ENCODE results near the gene METTL16.

METTL16 gene

DNA sequence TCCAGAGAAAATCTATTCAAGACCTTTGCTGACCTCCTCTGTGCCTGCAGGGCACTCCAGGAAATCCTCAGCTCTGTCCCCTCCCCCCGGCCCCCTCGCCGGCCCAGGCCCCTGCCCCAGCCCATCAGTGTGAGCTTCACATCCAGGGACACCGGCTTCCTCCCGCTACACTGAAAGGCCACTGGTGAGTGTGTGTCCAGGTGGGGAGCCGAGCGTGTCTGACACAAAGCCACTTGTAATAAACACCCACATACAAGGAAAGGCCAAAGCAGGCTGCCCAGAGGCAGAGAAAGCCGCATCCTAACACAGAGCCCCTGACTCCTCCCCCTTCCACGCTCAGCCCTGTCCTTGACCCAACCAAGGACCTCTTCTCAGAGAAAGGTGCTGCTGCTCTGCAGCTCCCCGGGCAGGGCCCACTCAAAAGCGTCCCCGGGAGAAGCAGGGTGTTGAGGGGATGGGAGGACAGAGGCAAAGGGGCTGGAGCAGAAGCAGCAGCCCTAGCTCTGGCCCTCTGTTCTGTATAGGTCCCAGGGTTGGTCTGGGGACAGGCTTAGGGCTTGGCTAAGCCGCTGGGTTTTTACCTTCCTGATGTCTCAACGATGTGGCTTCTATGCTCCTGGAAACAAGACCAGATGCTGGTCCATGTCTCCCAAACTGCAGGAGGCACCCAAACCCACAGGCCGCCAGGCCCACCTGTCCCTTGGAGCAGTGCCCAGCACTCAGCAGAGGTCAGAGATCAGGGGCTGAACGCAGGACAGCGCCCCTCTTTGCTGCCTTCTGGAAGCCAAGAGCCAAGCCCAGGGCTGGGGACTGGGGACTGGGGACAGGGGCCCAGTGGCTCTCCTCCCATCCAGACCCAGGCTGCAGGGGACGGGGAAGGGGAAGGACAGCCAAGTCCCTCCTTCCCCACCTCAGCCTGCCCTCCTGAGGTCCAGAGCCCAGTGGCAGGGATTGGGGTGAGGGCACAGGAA lies 126.2 kb downstream of the METTL16 start:
- DNase-seq (ENCODE audit: extremely low read depth in 1 of 2, low read depth in 1 of 2), result no peak

DNA sequence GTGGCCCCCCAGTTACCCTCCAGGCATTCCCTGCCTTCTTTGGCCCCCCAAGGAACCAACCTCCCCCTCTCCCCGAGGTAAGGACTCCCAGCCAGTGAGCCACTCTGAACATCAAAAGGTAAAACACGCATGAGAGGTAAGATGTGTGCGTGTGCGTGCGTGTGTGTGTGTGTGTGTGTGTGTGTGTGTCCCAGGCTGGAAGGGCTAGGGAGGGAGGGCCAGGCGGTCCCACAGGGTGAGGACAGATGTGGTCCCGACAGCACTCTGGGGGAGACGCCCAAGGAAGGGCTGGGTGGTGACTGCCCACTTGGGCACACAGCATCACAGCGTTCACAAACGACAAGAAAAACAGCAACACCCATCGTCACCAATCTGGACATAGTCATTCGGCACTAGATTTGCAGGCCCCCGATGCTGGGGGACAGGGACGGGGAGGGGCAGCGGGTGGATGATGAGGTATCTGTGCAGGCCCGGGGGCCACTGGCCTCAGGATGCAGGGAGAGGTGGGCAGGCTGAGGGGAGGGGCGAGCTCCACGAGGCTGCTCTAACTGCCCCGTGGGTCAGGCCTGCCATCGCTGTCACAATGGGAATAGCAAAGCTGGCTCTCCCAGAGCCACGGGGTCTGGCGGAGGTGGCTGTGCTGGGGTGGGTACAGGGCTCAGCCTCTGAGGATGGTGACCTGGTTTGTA lies 127.1 kb downstream of the METTL16 start:
- DNase-seq (ENCODE audit: extremely low read depth in 1 of 2, low read depth in 1 of 2), result no peak

- no peak for DNase-seq (ENCODE audit: extremely low read depth in 1 of 2, low read depth in 1 of 2)
These were observed 128.0 kb downstream of the METTL16 start for GRCh38 chr17:2383628-2384167.

DNA sequence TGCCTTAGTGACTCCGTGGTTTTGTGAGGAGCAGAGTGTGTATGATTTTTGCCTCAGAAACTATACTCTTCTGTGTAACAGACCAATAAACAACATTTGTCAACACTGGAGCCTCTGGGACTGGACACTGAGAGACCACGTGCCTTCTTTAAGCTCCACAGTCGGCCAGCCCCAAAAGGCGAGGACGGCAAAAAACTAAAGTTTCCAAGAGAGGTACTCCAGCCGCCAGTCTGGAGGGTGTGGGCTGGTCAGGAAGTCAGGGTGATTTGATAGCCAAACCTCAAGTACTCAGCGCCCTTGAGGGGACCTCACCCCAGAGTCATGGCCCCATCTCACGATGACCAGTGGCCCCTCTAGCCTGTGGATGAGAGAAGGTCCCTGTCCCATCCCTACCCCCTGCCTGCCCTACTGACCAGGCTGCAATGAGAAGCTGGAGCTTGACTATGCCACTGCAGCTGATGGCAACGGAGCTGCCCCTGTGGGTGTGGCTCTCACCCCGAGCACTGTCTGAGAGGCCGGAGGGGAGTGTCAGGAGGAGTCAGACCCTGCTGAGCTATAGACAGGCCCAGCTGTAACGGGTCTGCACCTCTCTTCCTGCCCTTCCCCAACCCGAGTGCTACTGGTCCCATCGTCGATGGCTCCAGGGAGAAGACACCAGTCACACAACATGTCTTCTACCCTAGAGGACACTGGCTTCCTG lies 130.6 kb downstream of the METTL16 start:
- no peak for DNase-seq (ENCODE audit: extremely low read depth in 1 of 2, low read depth in 1 of 2)

DNA sequence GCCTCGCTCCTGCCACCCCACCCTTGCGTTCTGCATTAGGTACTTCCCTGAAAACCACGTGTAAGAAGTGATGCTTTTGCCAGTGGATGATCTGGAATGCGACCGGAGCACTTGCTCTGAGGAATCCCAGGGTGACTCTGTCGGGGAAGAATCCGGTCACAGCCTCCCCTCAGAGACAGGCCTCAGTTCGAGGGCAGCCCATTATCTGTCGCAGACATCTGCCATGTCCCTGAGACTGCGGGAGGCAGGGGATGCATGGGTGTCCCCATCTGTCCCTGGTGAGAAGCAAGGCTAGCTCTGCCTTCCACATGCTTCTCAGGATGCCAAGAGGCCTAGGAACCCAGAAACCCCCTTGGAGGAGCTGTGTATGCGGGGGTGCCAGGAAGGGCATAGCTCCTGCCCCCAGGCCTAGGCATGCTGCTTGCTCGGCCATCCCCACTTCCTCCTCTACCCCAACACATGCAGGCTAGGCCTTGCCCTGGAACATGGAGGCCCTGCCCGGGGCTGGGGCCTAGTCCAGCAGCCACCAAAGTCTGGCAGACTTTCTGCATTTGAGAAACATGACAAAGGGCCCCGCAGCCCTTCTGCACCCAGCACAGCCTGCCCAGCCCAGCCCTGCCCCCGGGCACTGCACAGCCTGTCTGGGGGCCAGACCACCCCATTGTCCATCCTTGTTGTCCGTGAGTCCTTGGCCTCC lies 131.3 kb downstream of the METTL16 start:
- DNase-seq (ENCODE audit: extremely low read depth in 1 of 2, low read depth in 1 of 2), result no peak

- no peak for DNase-seq (ENCODE audit: extremely low read depth in 1 of 2, low read depth in 1 of 2)
These were observed 132.0 kb downstream of the METTL16 start for GRCh38 chr17:2379489-2380225.

DNA sequence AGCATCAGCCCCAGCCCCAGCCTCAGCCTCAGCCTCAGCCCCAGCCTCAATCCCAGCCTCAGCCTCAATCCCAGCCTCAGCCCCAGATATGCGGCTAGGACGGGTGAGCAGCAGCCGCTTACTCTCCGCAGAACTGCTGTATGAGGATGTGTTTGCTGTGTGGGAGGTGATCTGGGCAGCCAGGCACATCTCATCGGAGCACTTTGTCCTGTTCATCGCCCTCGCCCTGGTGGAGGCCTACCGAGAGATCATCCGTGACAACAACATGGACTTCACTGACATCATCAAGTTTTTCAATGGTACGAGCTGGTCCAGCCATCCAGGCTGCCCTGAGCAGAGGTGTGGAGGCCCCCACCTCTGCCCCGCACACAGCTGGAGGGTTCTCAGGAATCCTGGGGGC lies 132.8 kb downstream of the METTL16 start:
- no peak for DNase-seq (ENCODE audit: extremely low read depth in 1 of 2, low read depth in 1 of 2)

DNA sequence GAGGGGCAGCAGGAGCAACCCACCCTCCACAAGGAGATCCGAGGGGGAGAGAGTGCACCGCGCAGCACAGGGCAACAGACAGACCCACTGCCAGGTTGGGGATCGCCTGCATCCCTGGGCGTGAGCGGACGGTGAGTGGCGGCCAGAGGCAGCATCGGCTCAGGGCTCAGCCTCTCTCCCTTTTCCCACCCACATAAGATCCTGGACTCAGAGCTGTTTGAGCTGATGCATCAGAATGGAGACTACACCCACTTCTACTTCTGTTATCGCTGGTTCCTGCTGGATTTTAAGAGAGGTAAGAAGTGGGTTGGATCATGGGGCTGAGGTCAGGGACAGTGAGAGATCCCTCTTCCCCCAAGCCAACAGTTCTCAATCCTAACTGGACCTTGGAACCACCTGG lies 134.0 kb downstream of the METTL16 start:
- DNase-seq (ENCODE audit: extremely low read depth in 1 of 2, low read depth in 1 of 2), result no peak

DNA sequence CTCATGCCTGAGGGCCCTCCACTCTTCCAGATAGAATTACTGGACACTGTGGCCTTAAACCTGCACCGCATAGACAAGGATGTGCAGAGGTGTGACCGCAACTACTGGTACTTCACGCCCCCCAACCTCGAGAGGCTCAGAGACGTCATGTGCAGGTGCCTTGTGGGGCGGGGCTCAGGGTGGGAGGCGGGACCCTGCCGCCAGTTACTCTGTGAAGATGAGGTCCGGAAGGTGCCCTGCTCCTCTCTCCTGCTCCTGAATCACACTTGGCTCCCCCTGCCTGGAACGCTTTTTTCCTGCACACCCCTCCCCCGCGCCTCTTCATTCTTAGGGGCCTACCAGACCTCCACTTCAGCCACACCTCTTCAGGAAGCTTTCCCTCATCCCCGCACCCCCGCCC lies 135.6 kb downstream of the METTL16 start:
- no peak for DNase-seq (ENCODE audit: extremely low read depth in 1 of 2, low read depth in 1 of 2)

DNA sequence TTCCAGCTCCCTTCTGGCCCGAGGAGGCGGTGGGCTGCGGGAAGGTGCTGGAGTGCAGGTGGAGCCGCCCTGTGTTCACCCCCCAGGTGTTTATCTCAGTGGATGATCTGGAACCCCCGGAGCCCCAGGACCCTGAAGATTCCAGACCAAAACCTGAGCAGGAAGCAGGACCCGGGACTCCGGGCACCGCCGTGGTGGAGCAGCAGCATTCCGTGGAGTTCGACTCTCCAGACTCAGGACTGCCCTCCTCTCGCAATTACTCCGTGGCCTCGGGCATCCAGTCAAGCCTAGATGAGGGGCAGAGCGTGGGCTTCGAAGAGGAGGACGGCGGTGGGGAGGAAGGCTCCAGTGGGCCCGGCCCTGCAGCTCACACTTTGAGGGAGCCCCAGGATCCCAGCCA lies 136.3 kb downstream of the METTL16 start:
- no peak for DNase-seq (ENCODE audit: extremely low read depth in 1 of 2, low read depth in 1 of 2)

GRCh38 chr17:2374549-2375285 lies 137.0 kb downstream of the METTL16 start:
- no peak for DNase-seq (ENCODE audit: extremely low read depth in 1 of 2, low read depth in 1 of 2)

DNA sequence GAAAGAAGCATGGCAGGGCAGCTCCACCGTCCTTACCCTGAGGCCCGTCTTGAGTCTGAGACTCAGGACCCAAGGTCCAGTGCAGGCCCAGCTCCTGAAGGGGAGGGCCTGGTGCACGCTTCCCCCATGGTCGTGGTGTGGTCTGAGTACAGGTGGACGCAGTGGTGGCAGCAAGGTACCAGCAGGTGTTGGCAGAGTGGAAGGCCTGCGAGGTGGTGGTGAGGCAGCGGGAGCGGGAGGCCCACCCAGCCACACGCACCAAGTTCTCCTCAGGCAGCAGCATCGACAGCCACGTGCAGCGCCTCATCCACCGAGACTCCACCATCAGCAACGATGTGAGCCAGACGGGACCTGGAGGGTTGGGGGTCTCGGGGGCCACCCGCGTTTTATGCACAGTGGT lies 138.5 kb downstream of the METTL16 start:
- DNase-seq (ENCODE audit: extremely low read depth in 1 of 2, low read depth in 1 of 2), result no peak

GRCh38 chr17:2372681-2373080 lies 139.0 kb downstream of the METTL16 start:
- DNase-seq (ENCODE audit: extremely low read depth in 1 of 2, low read depth in 1 of 2), result no peak

- DNase-seq (ENCODE audit: extremely low read depth in 1 of 2, low read depth in 1 of 2), result no peak
These were observed 139.5 kb downstream of the METTL16 start for GRCh38 chr17:2372180-2372579.

- no peak for DNase-seq (ENCODE audit: extremely low read depth in 1 of 2, low read depth in 1 of 2)
These were observed 140.2 kb downstream of the METTL16 start for GRCh38 chr17:2371183-2372130.

DNA sequence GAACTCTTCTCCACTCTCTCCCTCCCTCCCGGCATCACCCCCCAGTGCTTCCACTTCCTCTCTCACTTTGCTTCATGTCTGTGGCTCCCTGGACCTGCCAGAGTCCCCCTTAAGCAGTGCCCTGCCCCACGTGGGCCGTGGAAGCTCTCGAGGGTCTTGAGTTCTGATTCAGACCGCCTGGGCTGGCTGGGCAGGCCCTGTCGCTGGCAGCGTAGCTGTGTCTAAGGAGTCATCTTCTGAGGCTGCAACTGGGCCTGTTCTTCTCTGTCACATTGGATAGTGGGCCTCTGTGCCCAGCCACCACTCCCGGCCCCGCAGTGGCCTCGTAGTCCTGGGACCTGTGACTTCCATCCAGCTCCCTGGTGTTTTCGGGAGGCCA lies 141.5 kb downstream of the METTL16 start:
- DNase-seq (ENCODE audit: extremely low read depth in 1 of 2, low read depth in 1 of 2), result no peak

- no peak for DNase-seq (ENCODE audit: extremely low read depth in 1 of 2, low read depth in 1 of 2)
These were observed 142.0 kb downstream of the METTL16 start for GRCh38 chr17:2369551-2370210.

DNA sequence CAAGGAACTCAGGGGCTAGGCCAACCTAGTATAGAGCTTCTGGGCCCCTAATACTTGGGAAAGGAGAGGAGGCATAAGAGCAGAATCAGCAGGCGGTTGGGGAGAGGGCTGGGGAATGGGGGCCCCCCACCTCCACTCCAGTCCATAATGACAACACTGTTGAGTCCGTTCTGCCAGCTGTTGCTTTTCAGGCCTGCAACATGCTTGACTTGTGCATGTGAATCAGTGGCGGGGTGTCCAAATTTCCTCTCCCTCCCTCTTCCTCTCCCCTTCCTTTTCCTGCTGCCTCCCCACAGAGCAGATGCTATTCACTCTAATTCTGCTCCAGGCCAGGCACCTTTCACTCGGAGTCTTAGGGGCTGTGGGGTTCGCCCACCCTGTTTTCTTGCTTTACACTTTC lies 142.6 kb downstream of the METTL16 start:
- DNase-seq (ENCODE audit: extremely low read depth in 1 of 2, low read depth in 1 of 2), result no peak

All from activated CD8-positive, alpha-beta memory T cell treated with anti-CD3 and anti-CD28 coated beads for 1 hour (primary cell).